CD14-positive monocyte (primary cell): ENCODE measurements around the gene NDUFAF2. TPM values are rescaled to one million over a fixed set of nuclear protein-coding genes. Genes with fewer than 3 reads are reported as not detected.

Experiments
- DNase-seq, 3 donors: peaks; one replicate each; pipeline ENCODE4 v3.0.0-alpha.2; 2011 to 2022
- H2AFZ ChIP-seq: 2 replicates; pipeline ENCODE4 v1.6.0; 2012; ENCODE audit warnings: mild to moderate bottlenecking, low read depth, low read length, inconsistent platforms; ENCODE audit not compliant: insufficient read depth, poor library complexity, severe bottlenecking
- H3K27ac ChIP-seq, 2 donors: 1 replicate in 1 of 2; 2 replicates in 1 of 2; pipeline ENCODE4 v1.5.1; 2012 to 2013; ENCODE audit warnings: low read length in 2 of 2, control low read depth in 1 of 2, inconsistent platforms in 1 of 2, low read depth in 1 of 2, mild to moderate bottlenecking in 1 of 2
- H3K27me3 ChIP-seq, 2 donors: one replicate each; pipeline versions ENCODE4 v1.6.0 to v1.6.1; 2011 to 2013; ENCODE audit warnings: low read length in 2 of 2; ENCODE audit not compliant: control insufficient read depth in 2 of 2, insufficient read depth in 2 of 2
- H3K36me3 ChIP-seq, 2 donors: replicated peaks in 1 of 2; 1 replicate in 1 of 2; 2 replicates in 1 of 2; pipeline versions ENCODE4 v1.5.1 to v1.6.1; 2012 to 2013; ENCODE audit warnings: low read length in 2 of 2, control low read depth in 1 of 2, inconsistent platforms in 1 of 2, mild to moderate bottlenecking in 1 of 2; ENCODE audit not compliant: insufficient read depth in 2 of 2, control insufficient read depth in 1 of 2
- H3K4me1 ChIP-seq, 2 donors: 1 replicate in 1 of 2; 2 replicates in 1 of 2; pipeline versions ENCODE4 v1.5.1 to v1.6.1; 2012 to 2013; ENCODE audit warnings: low read length in 2 of 2, control low read depth in 1 of 2, inconsistent platforms in 1 of 2, mild to moderate bottlenecking in 1 of 2, moderate library complexity in 1 of 2; ENCODE audit not compliant: insufficient read depth in 2 of 2, control insufficient read depth in 1 of 2
- H3K4me2 ChIP-seq: replicated peaks from 2 replicates; pipeline ENCODE3; 2012; ENCODE audit warnings: low read length, moderate library complexity, mild to moderate bottlenecking; ENCODE audit not compliant: poor library complexity, severe bottlenecking; ENCODE audit errors: extremely low read depth
- H3K4me3 ChIP-seq, 3 experiments: fragments of 200-600 bp in 1 of 3; sonication (generic) in 1 of 3; replicated peaks in 1 of 3; 1 replicate in 2 of 3; 2 replicates in 1 of 3; pipeline ENCODE4 v1.5.1; 2011 to 2013; ENCODE audit warnings: low read length in 3 of 3, mild to moderate bottlenecking in 3 of 3, control low read depth in 2 of 3, low read depth in 2 of 3, inconsistent platforms in 1 of 3, moderate library complexity in 1 of 3
- H3K79me2 ChIP-seq: 2 replicates; pipeline ENCODE4 v1.6.0; 2012; ENCODE audit warnings: mild to moderate bottlenecking, control low read depth, inconsistent platforms, low read length, moderate library complexity; ENCODE audit not compliant: insufficient read depth
- H3K9ac ChIP-seq: 2 replicates; pipeline ENCODE4 v1.6.0; 2017; ENCODE audit warnings: low read length, mild to moderate bottlenecking; ENCODE audit not compliant: insufficient read depth, poor library complexity, severe bottlenecking
- H3K9me3 ChIP-seq, 2 donors: replicated peaks in 1 of 2; 1 replicate in 1 of 2; 2 replicates in 1 of 2; pipeline versions ENCODE4 v1.5.1 to v1.6.1; 2012 to 2013; ENCODE audit warnings: low read length in 2 of 2, control low read depth in 1 of 2; ENCODE audit not compliant: control insufficient read depth in 1 of 2, insufficient read depth in 1 of 2
- H4K20me1 ChIP-seq: 2 replicates; pipeline ENCODE4 v1.6.0; 2012; ENCODE audit warnings: mild to moderate bottlenecking, low read length, control low read depth, moderate library complexity; ENCODE audit not compliant: insufficient read depth
- H3K27ac Mint-ChIP-seq, 7 donors: one replicate each; pipeline ENCODE4 v1.8.0; 2020; ENCODE audit warnings: mild to moderate bottlenecking in 7 of 7, mixed read lengths in 7 of 7, moderate library complexity in 6 of 7, inconsistent platforms in 2 of 7
- H3K27me3 Mint-ChIP-seq, 3 donors: one replicate each; pipeline ENCODE4 v1.8.0; 2021 to 2022; ENCODE audit warnings: low read depth in 3 of 3, mild to moderate bottlenecking in 3 of 3, mixed read lengths in 3 of 3, moderate library complexity in 3 of 3, inconsistent platforms in 1 of 3
- H3K36me3 Mint-ChIP-seq, 2 donors: one replicate each; pipeline ENCODE4 v1.8.0; 2020; ENCODE audit warnings: mixed read lengths in 2 of 2, inconsistent platforms in 1 of 2, mild to moderate bottlenecking in 1 of 2
- H3K4me1 Mint-ChIP-seq: one replicate; pipeline ENCODE4 v1.8.0; 2020; ENCODE audit warnings: mild to moderate bottlenecking, mixed read lengths
- H3K4me3 Mint-ChIP-seq, 2 donors: one replicate each; pipeline ENCODE4 v1.8.0; 2020; ENCODE audit warnings: mild to moderate bottlenecking in 2 of 2, mixed read lengths in 2 of 2, moderate library complexity in 1 of 2
- H3K9me3 Mint-ChIP-seq, 7 donors: one replicate each; pipeline ENCODE4 v1.8.0; 2020 to 2022; ENCODE audit warnings: mixed read lengths in 7 of 7, mild to moderate bottlenecking in 6 of 7, moderate library complexity in 6 of 7, inconsistent platforms in 2 of 7
- CTCF ChIP-seq: fragments of 200-600 bp; IDR thresholded peaks from one replicate; pipeline ENCODE4 v1.8.0; 2022; ENCODE audit warnings: antibody characterized with exemption, mild to moderate bottlenecking
- WGBS: methylation state at CpG from one replicate; pipeline ENCODE4 v1.1.5; 2013; ENCODE audit warnings: missing lambda C conversion rate; ENCODE audit not compliant: insufficient coverage; 5-methylcytosine and 5-hydroxymethylcytosine counted together
- intact Hi-C, 2 donors: fragments of 100-400 bp; cut with micrococcal nuclease; formaldehyde crosslinking; loops; one replicate each; pipeline versions ENCODE4 v1.15.0 to v1.15.1; 2023
- polyA plus RNA-seq, 3 donors: library from polyadenylated mRNA; depleted of rRNA in 1 of 3; unstranded in 2 of 3; stranded (reverse) in 1 of 3; fragments of 300-500 nt in 2 of 3; fragments of >200 nt in 1 of 3; fragmentation: Illumina TruSeq in 2 of 3; gene quantifications; 1 replicate in 2 of 3; 2 replicates in 1 of 3; pipeline ENCODE4 v1.2.3, GENCODE V29; 2012 to 2021

The NDUFAF2 gene
- polyA plus RNA-seq, 3 donors = 5.9 to 29.5 (median 25.0) TPM

GRCh38 chr5:61002611-61003355 is 57.8 kb downstream of the NDUFAF2 start:
- H3K4me1 Mint-ChIP-seq = no peaks in the 10 kb centered on the region
- DNase-seq = no peak
- H3K9ac ChIP-seq = no peak overlapping the region
- H3K79me2 ChIP-seq = no peaks in the 10 kb centered on the region
- H3K36me3 Mint-ChIP-seq = no peaks in the 10 kb centered on the region
- H3K4me1 ChIP-seq = no peaks in the 10 kb centered on the region
- no peak overlapping the region for H3K4me3 Mint-ChIP-seq
- H3K9me3 ChIP-seq = no peaks in the 10 kb centered on the region
- peaks cover 0 to 2% (median 0%) of the 10 kb centered on the region in 3 donors for H3K27me3 Mint-ChIP-seq
- 100% methylated on average over 1 of the region's 4 CpGs for WGBS
- intact Hi-C loops = no loop called here
- no peaks in the 10 kb centered on the region for H3K27me3 ChIP-seq
- H3K4me3 ChIP-seq = no peak overlapping the region
- H3K36me3 ChIP-seq = no peaks in the 10 kb centered on the region
- peaks cover 0 to 4% (median 2%) of the 10 kb centered on the region in 7 donors for H3K9me3 Mint-ChIP-seq
- no peak for TF ChIP-seq CTCF
- no peak overlapping the region for H3K4me2 ChIP-seq
- no peak overlapping the region for H3K27ac ChIP-seq
- H4K20me1 ChIP-seq = no peaks in the 10 kb centered on the region
- no peak overlapping the region for H3K27ac Mint-ChIP-seq
- H2AFZ ChIP-seq = no peak overlapping the region

- Histone ChIP-seq H3K36me3 (no peaks in the 10 kb centered on the region), H3K27me3 (no peaks in the 10 kb centered on the region), H3K4me1 (no peaks in the 10 kb centered on the region), H3K79me2 (no peaks in the 10 kb centered on the region), H3K9me3 (no peaks in the 10 kb centered on the region), H2AFZ (no peak overlapping the region), H3K4me3 (no peak overlapping the region), H4K20me1 (no peaks in the 10 kb centered on the region), H3K27ac (no peak overlapping the region), H3K4me2 (no peak overlapping the region), H3K9ac (no peak overlapping the region)
- Mint-ChIP-seq H3K4me3 (no peak overlapping the region), H3K27me3 (peaks cover 0 to 2% (median 0%) of the 10 kb centered on the region in 3 donors), H3K36me3 (no peaks in the 10 kb centered on the region), H3K4me1 (no peaks in the 10 kb centered on the region), H3K9me3 (peaks cover 0 to 4% (median 2%) of the 10 kb centered on the region in 7 donors), H3K27ac (no peak overlapping the region)
- no peak for TF ChIP-seq CTCF
- no peak for DNase-seq
- intact Hi-C loops = no loop called here
Observed at GRCh38 chr5:61004448-61004847, 59.4 kb downstream of the NDUFAF2 start.
